ENCODE results near the gene MKI67. TPM values are rescaled to one million over a fixed set of nuclear protein-coding genes. Genes with fewer than 3 reads are reported as not detected.

The MKI67 gene
- total RNA-seq, 2 donors from 2014 or later: 0.41 to 2.7 TPM

DNA sequence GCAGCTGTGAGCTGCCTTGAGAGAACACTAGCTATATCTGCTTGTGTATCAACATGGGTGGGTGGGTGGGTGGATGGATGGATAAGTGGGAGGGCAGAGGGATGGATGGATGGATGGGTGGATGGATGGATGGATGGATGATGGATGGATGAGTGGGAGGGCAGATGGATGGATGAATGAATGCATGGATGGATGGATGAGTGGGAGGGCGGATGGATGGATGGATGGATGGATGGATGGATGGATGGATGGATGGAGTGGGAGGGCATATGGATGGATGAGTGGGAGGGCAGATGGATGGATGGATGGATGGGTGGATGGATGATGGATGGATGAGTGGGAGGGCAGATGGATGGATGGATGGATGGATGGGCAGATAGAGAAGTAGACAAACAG is 76.1 kb downstream of the MKI67 start:
- no peak for ATAC-seq (ENCODE audit: insufficient number of reproducible peaks, low FRiP score, low read depth)

GRCh38 chr10:128049226-128050120 is 76.8 kb downstream of the MKI67 start:
- DNase-seq (ENCODE audit: low spot score) (no peak), ATAC-seq (ENCODE audit: insufficient number of reproducible peaks, low FRiP score, low read depth) (no peak)
- peak overlapping the region; percentile 58 for H3K4me3 ChIP-seq
- no peaks in the 10 kb centered on the region for H3K27me3 ChIP-seq (replicated peaks; ENCODE audit: insufficient read depth)
- TF ChIP-seq, protein P1, sequence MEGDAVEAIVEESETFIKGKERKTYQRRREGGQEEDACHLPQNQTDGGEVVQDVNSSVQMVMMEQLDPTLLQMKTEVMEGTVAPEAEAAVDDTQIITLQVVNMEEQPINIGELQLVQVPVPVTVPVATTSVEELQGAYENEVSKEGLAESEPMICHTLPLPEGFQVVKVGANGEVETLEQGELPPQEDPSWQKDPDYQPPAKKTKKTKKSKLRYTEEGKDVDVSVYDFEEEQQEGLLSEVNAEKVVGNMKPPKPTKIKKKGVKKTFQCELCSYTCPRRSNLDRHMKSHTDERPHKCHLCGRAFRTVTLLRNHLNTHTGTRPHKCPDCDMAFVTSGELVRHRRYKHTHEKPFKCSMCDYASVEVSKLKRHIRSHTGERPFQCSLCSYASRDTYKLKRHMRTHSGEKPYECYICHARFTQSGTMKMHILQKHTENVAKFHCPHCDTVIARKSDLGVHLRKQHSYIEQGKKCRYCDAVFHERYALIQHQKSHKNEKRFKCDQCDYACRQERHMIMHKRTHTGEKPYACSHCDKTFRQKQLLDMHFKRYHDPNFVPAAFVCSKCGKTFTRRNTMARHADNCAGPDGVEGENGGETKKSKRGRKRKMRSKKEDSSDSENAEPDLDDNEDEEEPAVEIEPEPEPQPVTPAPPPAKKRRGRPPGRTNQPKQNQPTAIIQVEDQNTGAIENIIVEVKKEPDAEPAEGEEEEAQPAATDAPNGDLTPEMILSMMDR (IDR thresholded peaks at IDR 0.05): no peak
- H3K9me3 ChIP-seq: no peaks in the 10 kb centered on the region
- no peaks in the 10 kb centered on the region for H3K36me3 ChIP-seq
- peak overlapping the region; percentile 66 to 82 for H3K27ac ChIP-seq
- peaks cover 7 to 30% of the 10 kb centered on the region in 2 donors for H3K4me1 ChIP-seq (ENCODE audit: control insufficient read depth in 1 of 2, low read depth in 2 of 2)

More for the DNA sequence above, 76.1 kb downstream of the MKI67 start:
- H3K27me3 ChIP-seq (replicated peaks; ENCODE audit: insufficient read depth): no peaks in the 10 kb centered on the region
- no peak for DNase-seq (ENCODE audit: low spot score)
- TF ChIP-seq, protein P1 (IDR thresholded peaks at IDR 0.05): no peak
- H3K9me3 ChIP-seq: no peaks in the 10 kb centered on the region
- peak overlapping the region; percentile 27 for H3K4me3 ChIP-seq
- H3K36me3 ChIP-seq: peaks cover 2% of the 10 kb centered on the region
- no peak overlapping the region for H3K27ac ChIP-seq
- H3K4me1 ChIP-seq (ENCODE audit: control insufficient read depth in 1 of 2, low read depth in 2 of 2): peaks cover 7 to 30% of the 10 kb centered on the region in 2 donors

GRCh38 chr10:128048819-128049210 is 77.4 kb downstream of the MKI67 start:
- no peaks in the 10 kb centered on the region for H3K36me3 ChIP-seq
- H3K4me3 ChIP-seq: peak overlapping the region; percentile 58
- no peaks in the 10 kb centered on the region for H3K9me3 ChIP-seq
- H3K27ac ChIP-seq: peak overlapping the region; percentile 66 to 82
- DNase-seq (ENCODE audit: low spot score): no peak
- no peaks in the 10 kb centered on the region for H3K27me3 ChIP-seq (replicated peaks; ENCODE audit: insufficient read depth)
- peaks cover 7 to 30% of the 10 kb centered on the region in 2 donors for H3K4me1 ChIP-seq (ENCODE audit: control insufficient read depth in 1 of 2, low read depth in 2 of 2)
- TF ChIP-seq, protein P1 (IDR thresholded peaks at IDR 0.05): no peak
- ATAC-seq (ENCODE audit: insufficient number of reproducible peaks, low FRiP score, low read depth): no peak

DNA sequence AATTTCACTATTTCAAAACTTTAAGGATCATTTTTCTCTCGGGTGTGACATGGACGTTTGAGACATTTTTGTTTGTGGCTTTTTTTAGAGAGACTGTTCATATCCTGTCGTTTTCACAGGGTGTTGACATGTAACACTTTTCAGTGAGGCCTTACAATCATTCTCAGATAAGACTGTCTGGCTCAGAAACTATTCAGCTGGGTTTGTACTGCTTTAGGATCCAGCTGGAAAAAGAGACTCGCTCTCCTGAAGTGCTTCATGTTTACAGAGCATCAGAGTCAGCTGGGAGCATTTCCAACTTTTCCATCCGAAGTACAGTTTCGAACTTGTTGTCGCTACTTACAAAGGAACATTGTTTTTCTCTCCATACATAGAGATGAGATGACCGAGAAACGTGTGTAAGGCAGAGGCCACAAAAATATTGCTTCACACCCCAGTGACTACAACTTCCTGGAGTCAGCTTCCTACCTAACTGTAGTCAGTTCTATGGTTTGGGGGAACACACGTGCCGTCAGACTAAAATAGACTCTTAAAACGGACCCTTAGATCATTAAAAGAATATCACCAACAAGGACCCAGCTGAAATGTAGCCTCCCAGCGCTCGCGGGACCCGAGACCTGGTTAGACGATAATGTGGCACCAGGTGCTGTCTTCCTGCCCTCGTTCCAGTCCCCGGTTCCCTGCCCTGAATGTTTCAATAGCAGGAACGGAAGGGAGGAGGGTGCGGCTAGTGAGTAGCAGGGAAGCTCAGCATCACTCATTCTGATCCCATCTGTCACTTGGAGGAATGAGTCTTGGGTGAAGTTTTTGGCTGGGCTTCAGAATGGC is 78.0 kb downstream of the MKI67 start:
- Histone ChIP-seq H3K36me3 (no peaks in the 10 kb centered on the region), H3K4me1 (ENCODE audit: control insufficient read depth in 1 of 2, low read depth in 2 of 2) (peaks cover 7 to 34% of the 10 kb centered on the region in 2 donors), H3K9me3 (no peaks in the 10 kb centered on the region), H3K4me3 (peak overlapping the region; percentile 58), H3K27me3 (replicated peaks; ENCODE audit: insufficient read depth) (no peaks in the 10 kb centered on the region), H3K27ac (peak overlapping the region; percentile 66 to 82)
- ATAC-seq (ENCODE audit: insufficient number of reproducible peaks, low FRiP score, low read depth): no peak
- TF ChIP-seq, protein P1 (IDR thresholded peaks at IDR 0.05): no peak
- DNase-seq (ENCODE audit: low spot score): no peak

- TF ChIP-seq, protein P1 (IDR thresholded peaks at IDR 0.05): no peak
- DNase-seq (ENCODE audit: low spot score) (no peak), ATAC-seq (ENCODE audit: insufficient number of reproducible peaks, low FRiP score, low read depth) (no peak)
- H3K27me3 ChIP-seq (replicated peaks; ENCODE audit: insufficient read depth): no peaks in the 10 kb centered on the region
- peak overlapping the region; percentile 58 for H3K4me3 ChIP-seq
- H3K4me1 ChIP-seq (ENCODE audit: control insufficient read depth in 1 of 2, low read depth in 2 of 2): peaks cover 7 to 34% of the 10 kb centered on the region in 2 donors
- H3K9me3 ChIP-seq: no peaks in the 10 kb centered on the region
- H3K27ac ChIP-seq: peak overlapping the region; percentile 66 to 82
- no peaks in the 10 kb centered on the region for H3K36me3 ChIP-seq
These were observed 78.9 kb downstream of the MKI67 start for GRCh38 chr10:128047351-128047750.
